NCI-H2171 (cell line): Measurements from ENCODE around the gene SALL1.
A peak's percentile ranks its signal among the peaks of the same experiment; 100 is the strongest.

Experiments
- DNase-seq: peaks from one replicate; lab custom pipeline; 2025; lab: John Stamatoyannopoulos, UW

SALL1 gene

DNA sequence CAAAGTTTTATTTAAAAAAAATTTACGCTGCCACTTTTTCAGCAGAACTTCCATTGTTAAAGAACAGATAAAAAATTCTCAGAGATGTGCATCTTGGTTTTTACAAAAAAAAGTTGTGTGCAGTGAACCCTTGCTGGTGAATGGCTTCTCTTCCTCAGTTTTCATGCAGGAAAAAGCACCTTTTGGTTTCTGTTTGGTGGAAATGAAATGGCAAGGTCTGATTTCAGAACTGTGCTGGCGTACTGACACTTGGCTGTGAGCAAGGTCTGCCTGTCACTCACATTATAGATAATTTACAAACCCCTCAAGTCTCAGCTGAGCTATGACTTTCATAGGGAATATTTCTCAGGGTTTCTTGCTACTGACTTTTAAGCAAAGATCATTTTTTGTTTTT lies 5.7 kb upstream of the SALL1 start:
- no peak for DNase-seq

DNA sequence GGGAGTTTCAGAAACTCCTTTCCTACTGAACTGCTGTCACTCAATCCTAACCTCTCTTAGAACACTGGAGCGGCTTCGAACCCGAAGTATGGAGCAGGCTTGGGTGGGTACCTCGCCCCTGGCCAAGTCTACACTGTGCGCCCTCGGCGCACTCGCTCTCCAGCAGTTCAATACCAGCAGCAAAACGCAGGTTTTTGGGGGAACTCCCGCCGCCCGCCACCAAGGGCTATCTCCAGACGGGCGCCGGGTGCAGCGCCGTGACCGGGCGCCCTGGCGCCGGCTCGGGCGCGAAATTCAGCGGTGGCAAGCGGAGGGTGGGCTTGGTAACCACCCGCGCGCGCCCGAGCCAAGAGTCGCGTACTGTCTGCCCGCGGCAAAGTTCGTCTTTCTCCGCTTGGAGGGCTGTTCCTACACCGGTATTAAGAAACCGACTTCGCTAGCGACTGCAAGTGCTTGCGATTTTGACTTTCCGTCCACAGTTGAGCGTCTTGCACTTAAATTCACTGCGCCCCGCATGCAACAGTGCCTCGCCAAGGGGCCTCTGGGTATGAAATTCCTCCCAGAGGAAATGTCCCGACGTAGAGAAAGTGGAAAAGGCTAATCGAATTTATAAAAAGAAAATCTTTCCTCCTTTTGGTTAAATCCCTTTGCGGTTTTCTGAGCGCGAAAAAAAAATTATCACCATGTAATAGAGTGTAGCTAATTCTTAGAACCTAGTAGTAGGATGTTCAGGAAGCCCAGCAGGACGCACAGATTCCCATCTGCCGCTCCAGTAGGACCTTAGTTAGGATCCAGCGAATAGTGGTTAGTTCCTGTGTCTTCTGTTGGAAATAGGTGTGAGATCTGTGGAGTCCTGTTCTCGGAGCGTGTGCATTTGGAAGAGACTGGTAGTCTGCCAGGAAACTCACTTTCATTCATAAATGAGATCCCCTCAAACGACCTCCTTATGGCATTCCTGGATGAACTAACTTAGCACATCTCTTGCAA lies 5.0 kb upstream of the SALL1 start:
- no peak for DNase-seq

DNA sequence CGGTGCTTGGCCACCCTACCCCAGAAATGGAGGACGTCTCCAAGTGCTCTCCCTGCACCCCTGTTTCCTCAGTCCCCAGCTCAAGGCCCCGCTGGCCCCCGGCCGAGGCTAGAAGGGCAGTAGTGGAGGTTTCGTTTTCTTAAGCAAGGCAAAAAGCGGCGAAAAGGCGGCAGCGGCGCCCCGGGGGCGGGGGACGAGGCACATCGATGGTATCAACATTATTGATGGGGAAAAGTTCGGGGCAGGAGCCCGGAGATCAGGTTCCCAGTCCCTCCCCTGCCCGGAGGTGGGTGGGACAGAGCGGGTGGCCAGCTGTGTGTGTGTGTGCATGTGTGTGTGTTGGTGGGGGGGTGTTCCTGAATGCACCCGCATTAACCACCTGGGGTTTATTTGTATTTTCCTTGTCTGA lies 4.1 kb upstream of the SALL1 start:
- DNase-seq: no peak

DNA sequence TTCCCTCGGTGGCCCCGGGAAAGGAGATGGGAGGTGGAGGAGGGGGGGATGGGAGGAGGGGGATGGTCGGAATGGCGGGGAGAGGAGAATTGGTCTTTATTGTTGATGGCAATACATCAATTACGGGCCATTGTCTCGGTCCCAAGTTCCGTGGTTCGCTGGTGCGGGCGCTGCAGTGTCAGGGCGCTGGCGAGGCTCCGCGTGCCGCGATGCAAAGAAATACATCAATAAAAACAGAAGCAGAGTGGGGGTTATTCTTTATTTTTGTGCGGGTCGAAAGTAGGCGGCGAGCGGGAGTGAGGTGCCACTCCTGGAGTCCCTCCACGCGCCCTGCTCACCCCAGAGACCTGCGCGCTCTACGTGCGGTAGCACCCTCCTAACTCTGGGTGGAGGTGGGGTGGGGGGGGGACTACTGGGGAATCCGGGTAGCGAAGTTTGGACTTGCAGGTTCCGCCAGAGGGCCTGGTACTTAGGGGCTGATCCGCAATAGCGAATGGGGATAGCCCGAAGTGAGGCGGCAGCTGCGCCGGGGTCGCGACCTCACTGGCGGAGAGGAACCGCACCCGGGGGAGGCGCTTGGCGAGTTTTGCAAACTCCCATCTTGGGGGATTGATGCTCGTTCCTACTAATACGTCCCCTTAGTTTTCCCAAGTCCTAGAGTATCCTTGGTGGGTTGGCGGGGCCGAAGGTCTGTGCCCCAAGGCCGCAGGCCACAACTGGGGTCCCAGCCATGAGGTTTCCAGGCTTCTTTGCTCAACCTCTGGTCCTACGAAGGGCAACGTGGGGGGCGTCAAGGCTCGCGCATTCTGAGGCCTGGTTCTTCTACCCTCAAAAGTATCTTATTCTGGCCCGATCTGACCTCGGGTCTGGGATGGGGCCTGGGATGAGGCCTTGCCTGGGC lies 3.5 kb upstream of the SALL1 start:
- no peak for DNase-seq

DNA sequence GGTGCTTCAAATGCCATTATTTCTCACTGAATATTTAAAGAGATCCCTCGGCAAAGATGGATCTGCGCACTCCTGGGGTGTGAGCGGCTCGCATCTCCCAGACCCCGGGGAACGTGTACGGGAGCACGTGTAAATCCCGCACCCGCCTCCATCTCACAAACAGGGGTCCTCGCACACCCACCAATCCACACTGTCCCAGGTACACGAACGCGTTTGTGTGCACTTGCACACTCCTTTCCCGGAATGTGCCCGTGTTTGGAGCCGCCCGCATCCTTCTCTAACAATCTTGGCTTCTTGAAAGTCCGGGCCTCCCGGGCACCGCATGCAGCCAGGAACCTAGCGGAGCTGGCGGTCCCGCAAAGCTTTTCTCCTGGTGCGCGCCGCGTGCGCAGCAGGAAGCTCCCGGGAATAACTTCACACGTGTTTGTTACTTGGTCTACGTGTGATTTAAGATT lies 2.5 kb upstream of the SALL1 start:
- DNase-seq: no peak

DNA sequence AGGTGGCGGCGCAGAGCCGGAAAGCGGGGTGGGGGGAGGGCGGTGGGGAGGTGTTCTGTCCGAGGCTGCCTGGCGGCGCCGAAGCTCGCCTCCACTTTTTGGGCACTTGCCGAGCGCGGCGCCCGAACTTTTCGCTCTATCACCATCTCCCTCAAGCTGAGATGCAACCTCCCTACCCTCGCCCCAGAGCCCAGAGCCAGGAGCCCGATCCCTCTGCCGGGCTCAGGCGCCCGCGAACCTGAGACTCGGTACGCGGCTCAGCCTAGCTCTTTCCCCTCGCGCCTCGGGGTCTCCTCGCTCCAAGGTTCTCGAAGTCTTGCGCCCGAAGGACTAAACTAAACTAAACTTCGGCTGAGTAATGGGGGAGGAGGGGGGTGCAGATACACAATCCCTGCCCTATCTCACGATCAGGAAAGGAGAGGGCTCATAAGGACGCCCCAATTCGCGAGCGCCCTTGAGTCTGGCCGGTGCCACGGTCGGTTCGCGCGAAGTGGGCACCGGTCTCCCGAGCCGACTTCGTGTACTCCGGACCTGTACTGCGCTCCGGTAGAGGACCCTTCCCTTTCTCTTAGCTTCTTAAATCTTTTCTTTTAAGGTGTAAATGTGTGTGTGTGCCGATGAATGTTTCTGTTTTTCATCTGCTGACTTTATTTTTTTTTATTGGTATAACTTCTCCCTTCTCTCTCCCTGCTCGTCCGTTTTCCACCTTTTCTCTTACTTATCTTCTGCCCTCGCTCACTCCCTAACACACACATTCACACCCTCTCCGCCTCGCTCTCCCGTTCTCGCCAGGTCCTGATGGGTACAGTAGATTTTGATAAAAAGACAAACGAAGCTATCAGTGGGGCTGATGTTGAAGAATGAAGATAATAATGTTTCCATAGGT lies 1.9 kb upstream of the SALL1 start:
- no peak for DNase-seq

DNA sequence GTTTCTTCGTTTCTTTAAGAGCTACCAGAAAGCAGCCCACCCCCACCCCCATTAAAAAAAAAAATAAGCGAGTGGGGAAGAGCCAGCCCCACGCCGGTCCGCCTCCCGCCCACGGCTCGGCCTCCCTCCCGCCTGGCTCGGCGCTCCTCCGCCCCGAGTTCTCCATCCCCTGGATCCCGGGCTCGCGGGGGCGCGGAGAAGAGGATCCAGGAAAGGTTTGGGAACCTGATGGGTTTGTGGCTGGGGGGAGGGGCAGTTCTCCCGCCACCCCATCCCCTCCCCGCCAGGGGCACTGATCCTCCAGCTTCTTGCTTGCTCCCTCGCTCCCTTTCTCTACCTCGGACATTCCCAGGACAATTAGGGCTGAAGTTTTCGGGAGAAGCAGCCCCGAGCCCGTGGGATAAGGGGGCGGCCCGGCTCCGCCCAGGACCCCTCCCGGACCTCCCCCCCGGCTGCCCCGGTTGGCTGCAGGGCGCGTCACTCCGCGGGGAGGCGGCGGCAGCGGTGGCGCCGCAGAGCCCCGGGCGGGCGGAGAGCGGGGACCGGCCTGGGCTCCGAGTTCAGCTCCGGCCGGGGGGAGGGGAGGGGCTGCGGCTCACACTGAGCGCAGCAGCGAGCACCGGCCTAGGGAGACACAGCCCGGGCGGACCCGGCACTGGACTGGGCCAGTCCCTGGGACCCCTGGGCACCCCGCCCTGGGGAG lies 1.0 kb upstream of the SALL1 start:
- peak; percentile 36 for DNase-seq

DNA sequence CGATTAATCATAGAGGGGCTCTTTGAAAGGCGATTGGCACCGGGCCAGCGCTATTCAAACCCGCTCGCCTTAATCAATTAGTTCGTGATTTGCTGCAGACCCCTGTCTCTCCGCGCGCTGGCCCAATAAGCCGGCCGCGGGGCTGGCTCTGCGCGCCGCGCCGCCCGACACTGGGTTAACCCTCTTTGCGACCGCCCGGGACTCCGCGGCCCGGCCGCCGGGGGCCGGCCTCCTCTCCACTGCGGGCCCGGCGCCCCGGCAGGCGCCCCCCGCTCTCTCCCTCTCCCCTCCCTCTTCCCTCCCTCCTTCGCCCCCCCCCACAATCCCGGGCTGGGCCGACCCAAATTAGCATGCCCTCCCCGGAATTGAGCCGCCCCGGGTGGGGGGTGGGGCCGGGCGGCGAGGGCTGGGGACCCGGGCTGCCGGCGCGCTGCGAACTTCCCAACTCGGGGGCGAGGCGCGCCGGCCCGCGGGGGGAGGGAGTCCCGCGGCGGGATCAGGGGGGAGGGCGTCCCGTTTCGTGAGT lies 428 bp upstream of the SALL1 start:
- peak; percentile 45 for DNase-seq

DNA sequence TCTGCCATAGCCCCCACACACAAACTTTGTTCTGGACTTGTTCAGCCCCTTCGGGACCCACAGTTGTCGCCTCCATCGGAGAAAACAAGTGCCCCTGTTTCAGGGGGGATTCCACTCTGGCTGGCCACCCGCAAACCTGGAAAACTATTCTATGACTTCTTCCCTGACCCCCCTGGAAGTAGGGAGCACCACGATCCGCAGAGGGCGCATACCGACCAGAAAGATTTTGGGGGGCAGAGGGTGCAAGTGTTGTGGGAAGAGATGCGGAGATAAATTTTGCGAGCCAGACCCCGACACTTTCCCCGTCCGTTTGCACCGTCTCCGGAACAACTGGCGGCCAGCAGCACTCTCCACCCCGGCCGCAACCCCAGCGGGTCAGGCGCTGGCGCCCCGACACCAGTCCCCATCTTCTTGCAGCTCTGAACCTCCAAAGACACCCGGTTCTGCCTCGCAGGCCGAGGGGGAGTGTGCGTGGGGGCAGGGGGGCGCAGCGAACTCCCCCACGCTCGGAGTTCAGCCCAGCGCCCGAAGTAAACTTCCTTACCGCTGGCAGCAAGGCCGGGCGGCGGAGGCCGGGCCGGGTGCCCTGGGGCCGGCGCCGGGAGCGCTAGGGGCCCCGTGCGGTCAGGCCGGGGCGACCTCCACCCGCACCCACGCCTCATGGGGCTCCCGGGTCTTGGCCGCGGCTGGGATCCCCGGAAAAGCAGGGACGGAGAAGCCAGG lies 744 bp downstream of the SALL1 start:
- DNase-seq: no peak

DNA sequence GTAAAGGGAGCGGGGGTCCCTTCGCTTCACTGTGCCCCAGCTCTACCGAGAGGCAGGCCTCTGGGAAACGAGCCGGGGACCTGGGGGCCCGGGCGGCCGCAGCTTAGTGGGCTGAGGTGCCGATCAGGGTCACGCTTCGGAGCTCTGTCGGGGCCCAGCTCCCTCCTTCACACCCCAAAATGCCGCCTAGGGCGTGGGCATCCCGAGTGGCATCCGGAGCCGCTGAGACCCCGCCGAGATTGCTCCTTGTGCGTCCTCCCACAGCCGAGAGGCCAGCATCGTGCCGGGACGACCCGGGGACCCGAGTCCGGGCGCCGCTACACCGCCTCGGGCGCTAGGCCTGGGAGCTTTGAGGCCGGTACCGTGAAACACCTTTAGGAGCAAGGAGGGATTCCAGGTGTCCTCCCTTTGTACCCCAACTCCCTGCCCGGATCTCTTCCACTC lies 1.3 kb downstream of the SALL1 start:
- no peak for DNase-seq

DNA sequence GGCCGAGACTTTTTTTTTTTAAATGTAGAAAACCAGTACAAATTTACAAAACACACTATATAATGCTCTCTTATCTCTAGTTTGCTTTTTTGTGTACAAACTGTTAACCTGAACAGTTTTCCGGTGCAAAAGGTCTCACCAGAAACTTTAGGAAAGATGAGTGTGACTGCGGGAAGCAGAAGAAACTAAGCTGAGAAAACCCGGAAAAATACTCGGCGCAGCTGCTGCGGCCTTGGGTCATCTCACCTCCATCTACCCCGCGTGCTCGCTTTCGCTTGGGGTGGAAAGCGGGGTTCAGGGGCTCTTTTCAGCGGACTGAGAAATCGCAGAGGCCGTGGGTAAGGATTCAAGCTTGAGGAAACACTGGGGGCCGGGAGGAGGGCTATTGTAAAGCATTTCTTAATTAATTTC lies 1.8 kb downstream of the SALL1 start:
- no peak for DNase-seq

DNA sequence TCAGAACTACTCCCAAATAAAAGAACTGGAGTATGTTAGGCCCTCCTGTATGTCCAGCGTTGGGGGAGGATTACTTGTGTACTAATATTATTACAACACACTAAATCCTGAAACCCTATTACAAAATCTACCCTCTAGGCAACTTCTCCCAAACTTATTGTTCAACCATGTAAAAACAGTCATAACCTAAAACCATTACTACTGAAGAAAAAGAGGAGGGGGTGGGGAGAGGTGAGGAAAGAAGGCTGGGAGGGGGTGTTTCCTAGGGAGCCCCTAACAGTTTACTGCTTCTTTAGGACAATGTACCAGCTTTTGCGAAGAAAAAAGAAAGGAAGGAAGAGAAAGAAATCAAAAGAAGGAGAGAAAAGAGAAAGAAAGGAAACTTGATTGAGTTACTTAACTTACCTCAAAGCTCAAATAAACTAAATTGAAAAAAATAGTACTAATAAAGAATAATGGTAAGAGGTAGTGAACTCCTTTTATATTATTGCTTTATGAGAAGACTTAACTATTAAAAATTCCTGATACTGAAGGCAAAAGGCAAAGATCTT lies 2.3 kb downstream of the SALL1 start:
- no peak for DNase-seq

DNA sequence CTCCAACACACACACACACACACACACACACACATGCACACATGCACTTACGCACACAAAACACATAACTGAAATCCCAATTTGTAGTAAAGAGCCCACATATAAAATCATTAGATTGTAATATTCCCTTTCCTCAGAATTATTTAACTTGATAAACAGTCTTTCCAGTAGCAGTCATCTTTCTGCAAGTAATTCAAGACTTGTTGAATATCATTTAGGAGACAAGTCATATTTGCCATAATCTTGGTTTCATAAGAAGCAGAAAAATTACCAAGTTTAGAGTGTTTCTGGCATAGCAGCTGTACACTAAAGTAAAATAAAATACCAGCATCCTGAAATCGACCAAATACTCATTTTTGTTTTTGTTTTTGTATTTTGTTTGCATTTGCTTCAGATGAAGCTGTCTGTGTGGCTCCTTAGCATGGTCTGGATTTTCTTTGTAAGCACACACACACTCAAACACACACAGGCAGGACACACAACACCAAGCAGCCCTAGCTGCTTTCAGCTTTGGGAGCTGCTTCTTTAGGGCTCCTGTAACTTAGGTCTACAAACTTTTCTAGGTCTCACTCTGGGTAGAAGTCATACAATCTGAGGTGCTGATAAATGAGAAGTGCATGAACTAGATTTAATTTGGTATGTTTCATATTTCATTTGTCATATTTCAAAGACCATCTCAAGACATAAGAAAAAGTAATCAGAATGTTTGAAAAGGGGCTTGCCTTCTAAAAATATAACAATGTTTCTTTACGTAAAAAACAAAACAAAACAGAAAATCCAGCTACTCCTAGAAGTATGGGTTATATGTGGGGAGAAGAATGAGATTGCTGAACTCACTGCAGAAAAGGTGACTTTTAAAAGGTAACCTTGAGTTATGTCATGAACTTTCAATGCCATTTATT lies 3.0 kb downstream of the SALL1 start:
- DNase-seq: no peak

DNA sequence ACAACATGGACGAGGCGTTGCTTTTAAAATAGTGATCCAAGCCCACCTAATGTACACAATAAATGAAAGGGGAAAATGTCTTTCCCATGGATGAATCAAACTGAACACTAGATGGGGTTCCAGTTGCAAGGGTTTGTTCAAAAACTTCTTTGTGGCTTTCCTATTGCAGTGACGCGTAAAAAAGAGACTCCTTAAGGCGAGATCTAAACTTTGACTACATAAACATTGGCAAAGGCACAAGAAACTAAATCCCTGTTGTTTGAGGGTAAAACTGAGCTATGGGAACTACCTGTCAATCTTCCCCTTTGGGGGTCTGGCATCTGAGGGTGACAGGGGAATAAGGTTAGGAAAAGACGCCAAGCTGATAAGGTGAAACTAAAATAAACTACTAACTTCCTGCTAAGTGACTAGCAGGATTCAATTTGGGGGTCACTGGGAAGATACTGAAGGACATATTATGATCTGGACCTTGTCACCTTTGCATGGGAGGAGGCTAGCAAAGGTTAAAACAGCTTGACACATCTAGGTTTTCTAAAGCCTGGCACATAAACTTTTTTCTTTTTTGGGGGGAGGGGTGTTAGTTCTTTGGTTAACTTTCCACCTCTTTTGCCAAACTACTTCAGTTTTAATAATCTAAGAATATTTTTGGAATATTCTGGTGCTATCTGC lies 4.7 kb downstream of the SALL1 start:
- DNase-seq: no peak

DNA sequence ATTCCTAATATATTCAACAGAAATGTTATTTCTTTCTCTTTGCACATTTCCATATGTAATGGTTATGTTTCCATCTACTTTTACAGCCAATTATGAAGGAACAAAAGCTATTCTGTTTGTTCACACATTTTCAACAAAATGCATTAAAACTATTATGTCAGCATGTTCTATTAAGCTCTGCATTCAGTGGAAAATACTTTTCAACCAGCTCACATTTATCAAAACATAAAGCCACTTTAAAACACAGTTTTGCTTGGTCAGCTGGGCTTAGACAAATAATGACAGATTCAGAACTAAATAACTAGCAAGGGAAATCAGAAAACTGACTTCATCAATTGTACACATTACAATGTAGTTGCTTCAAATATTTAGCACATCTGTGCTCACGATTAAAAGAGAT lies 6.9 kb downstream of the SALL1 start:
- no peak for DNase-seq

DNA sequence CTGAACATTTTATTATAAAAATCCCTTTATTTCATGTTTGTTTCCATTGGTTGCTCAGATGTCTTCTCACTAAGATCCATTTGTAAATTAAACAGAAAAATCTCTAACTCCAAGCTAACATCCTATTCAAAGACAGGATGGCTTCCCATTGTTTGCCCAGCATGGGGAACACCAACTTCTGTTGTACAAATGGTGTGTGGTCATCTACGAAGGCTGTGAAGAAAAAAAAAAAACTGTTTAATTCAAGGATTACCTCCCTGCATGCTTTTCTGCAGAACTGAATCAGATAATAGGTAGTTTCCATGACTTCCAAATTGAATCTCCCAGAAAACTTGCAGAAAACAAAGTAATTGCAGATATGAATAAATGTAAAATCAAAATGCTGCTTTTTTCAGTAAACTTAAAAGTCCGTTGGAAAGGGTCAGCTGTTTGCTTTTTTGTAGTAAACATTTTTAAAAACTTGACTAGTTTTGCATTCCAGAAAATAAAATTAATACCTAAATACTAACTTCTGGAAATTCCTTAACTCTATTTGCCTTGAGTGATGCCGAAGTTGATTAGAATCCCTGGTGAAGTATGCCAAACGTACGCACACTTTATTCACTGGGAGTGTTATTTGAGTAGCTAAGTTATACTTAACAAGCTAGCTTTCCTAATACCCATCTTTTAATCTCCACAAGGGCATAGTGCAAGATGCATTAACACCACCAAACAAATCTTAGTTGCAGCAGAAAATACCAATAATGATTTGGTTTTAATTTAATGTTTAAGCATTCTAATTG lies 7.7 kb downstream of the SALL1 start:
- no peak for DNase-seq

DNA sequence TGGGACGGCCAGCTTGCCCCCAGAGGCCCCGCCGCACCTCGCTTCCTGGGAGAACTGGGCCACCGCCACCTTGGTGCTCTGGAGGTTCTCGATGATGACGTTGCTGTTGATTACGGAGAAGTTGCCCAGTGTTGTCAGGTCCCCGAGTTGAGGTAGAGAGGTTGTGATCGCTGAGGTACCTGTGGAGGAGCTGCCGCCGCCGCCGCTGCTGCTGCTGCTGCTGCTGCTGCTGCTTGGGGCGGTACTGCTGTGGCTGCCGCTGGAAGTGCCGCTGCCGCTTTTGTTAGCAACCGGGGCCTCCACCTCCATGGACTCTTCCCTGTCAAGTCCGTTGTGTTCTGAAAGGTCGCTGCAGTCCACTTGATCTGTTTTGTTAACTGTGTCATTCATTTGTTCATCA lies 9.5 kb downstream of the SALL1 start:
- no peak for DNase-seq
